ENCODE measurements around the gene CHEK2. TPM values are rescaled to one million over a fixed set of nuclear protein-coding genes. Genes with fewer than 3 reads are reported as not detected.
"Not testable (repeated sequence)": the region's sequence is repeated elsewhere in the genome, so short reads cannot be mapped to it uniquely, and the experiment has no call there.

Gene CHEK2
- total RNA-seq, 1 donor from 2014 or later, result 34.1 TPM

DNA sequence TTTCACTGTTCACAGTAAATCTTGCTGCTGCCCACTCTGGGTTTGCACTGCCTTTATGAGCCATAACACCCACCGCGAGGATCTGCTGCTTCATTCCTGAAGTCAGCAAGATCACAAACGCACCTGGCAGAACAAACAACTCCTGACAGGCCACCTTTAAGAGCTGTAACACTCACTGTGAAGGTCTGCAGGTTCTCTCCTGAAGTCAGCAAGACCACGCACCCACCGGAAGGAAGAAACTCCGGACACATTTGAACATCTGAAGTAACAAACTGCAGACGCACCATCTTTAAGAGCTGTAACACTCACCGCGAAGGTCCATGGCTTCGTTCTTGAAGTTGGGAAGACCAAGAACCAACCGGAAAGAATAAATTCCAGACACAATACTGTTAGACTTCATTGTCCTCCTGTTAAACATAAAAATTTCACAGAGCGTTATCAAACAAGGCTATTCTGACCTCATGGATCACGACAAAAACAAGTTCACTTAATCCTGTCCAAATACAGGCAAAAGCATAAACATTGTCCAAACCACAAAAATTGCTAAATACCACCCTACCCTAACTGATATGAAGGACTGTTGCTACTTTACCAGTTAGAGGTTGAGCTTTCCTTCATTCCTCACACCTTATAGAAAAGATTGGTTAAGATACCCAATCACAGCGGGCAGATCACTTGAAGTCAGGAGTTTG is 27.9 kb upstream of the CHEK2 start:
- TF ChIP-seq CTCF (conservative IDR thresholded peaks at IDR 0.05), result no peak
- DNase-seq (ENCODE audit: extremely low spot score, unreplicated experiment), result no peak
- Mint-ChIP-seq H3K36me3 (peaks cover 7% of the 10 kb centered on the region), H3K9me3 (no peaks in the 10 kb centered on the region), H3K27me3 (no peaks in the 10 kb centered on the region), H3K4me1 (ENCODE audit: unreplicated experiment) (peaks cover 11% of the 10 kb centered on the region), H3K4me3 (no peak overlapping the region), H3K27ac (no peak overlapping the region)

DNA sequence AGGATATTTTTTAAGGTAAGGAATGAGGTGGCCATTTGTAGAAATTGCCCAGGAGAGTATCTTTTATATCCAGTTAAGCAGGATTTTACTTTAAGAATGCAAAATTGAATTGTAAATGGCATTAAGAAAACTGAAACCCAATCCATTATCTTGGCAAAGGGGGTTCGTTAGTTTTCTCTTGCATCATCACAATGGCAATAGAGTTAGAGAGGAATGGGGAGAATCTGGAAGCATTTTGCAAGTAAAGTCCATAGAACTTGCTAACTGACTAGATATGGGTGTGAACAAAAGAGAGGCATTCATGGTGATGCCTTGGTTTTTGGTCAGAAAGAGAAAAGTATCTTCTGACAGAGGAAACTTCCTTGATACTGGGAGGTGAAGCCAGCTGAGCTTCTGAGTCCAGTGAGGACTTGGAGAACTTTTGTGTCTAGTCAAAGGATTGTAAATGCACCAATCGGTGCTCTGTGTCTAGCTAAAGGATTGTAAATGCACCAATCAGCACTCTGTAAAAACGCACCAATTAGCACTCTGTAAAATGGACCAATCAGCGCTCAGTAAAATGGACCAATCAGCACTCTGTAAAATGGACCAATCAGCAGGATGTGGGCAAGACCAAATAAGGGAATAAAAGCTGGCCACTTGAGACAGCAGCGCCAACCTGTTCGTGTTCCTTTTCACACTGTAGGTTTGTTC is 27.2 kb upstream of the CHEK2 start:
- DNase-seq (ENCODE audit: extremely low spot score, unreplicated experiment), result no peak
- H3K9me3 Mint-ChIP-seq, result no peaks in the 10 kb centered on the region
- no peak overlapping the region for H3K27ac Mint-ChIP-seq
- no peaks in the 10 kb centered on the region for H3K27me3 Mint-ChIP-seq
- no peak overlapping the region for H3K4me3 Mint-ChIP-seq
- H3K36me3 Mint-ChIP-seq, result peaks cover 6% of the 10 kb centered on the region
- no peak for TF ChIP-seq CTCF (conservative IDR thresholded peaks at IDR 0.05)
- H3K4me1 Mint-ChIP-seq (ENCODE audit: unreplicated experiment), result peaks cover 9% of the 10 kb centered on the region

DNA sequence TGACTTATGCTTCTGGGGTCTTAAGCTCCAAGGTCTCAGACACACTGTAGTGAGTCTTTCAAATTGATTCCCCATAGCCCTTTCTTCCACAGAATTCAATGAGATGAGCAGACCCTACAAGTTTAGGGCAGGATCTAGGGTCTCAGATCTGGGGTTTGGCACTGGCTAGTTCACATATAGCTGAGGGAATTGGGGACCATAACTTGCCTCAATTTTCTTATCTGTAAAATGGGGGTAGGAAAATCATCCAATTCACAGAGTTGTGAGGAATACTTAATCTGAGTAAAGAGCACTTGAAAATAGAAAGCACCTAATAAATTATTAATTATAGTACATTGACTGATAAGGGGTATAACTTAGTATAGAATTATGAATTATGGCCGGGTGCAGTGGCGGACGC is 25.0 kb upstream of the CHEK2 start:
- H3K27ac Mint-ChIP-seq, result no peak overlapping the region
- H3K4me1 Mint-ChIP-seq (ENCODE audit: unreplicated experiment), result no peaks in the 10 kb centered on the region
- H3K4me3 Mint-ChIP-seq, result no peak overlapping the region
- DNase-seq (ENCODE audit: extremely low spot score, unreplicated experiment), result no peak
- H3K9me3 Mint-ChIP-seq, result no peaks in the 10 kb centered on the region
- H3K27me3 Mint-ChIP-seq, result no peaks in the 10 kb centered on the region
- no peak for TF ChIP-seq CTCF (conservative IDR thresholded peaks at IDR 0.05)
- no peaks in the 10 kb centered on the region for H3K36me3 Mint-ChIP-seq

DNA sequence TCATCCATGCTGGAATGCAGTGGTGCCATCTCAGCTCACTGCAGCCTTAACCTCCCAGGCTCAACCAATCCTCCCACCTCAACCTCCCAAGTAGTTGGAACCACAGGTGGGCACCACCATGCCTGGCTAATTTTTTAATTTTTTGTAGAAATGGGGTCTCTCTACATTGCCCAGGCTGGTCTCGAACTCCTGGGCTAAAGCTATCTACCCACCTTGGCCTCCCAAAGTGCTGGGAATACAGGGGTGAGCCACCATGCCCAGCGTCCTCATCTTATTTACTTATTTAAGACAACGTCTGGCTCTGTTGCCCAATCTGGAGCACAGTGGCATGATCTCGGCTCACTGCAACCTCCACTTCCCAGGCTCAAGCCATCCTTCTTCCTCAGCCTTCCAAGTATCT is 20.4 kb upstream of the CHEK2 start:
- H3K36me3 Mint-ChIP-seq; H3K4me3 Mint-ChIP-seq; H3K27ac Mint-ChIP-seq; H3K27me3 Mint-ChIP-seq; DNase-seq (ENCODE audit: extremely low spot score, unreplicated experiment); H3K9me3 Mint-ChIP-seq: not testable (repeated sequence)
- peaks cover 11% of the 10 kb centered on the region for H3K4me1 Mint-ChIP-seq (ENCODE audit: unreplicated experiment)

DNA sequence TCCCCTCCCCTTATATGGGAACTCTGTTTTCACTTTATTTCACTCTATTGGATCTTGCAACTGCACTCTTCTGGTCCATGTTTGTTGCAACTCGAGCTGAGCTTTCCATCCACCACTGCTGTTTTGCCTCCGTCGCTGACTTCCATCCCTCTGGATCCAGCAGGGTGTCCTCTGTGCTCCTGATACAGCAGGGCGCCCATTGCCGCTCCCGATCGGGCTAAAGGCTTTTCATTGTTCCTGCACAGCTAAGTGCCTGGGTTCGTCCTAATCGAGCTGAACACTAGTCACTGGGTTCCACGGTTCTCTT is 19.8 kb upstream of the CHEK2 start:
- TF ChIP-seq CTCF (conservative IDR thresholded peaks at IDR 0.05), result no peak
- no peak overlapping the region for H3K4me3 Mint-ChIP-seq
- H3K36me3 Mint-ChIP-seq, result no peaks in the 10 kb centered on the region
- H3K9me3 Mint-ChIP-seq, result no peaks in the 10 kb centered on the region
- H3K27me3 Mint-ChIP-seq, result no peaks in the 10 kb centered on the region
- H3K27ac Mint-ChIP-seq, result no peak overlapping the region
- H3K4me1 Mint-ChIP-seq (ENCODE audit: unreplicated experiment), result peaks cover 11% of the 10 kb centered on the region
- no peak for DNase-seq (ENCODE audit: extremely low spot score, unreplicated experiment)

GRCh38 chr22:28759861-28760560 is 18.4 kb upstream of the CHEK2 start:
- Mint-ChIP-seq H3K9me3 (no peaks in the 10 kb centered on the region), H3K4me3 (no peak overlapping the region), H3K27me3 (no peaks in the 10 kb centered on the region), H3K27ac (no peak overlapping the region), H3K36me3 (peaks cover 4% of the 10 kb centered on the region), H3K4me1 (ENCODE audit: unreplicated experiment) (peaks cover 11% of the 10 kb centered on the region)
- DNase-seq (ENCODE audit: extremely low spot score, unreplicated experiment), result no peak
- no peak for TF ChIP-seq CTCF (conservative IDR thresholded peaks at IDR 0.05)

- H3K4me3 Mint-ChIP-seq; DNase-seq (ENCODE audit: extremely low spot score, unreplicated experiment); H3K9me3 Mint-ChIP-seq; H3K27me3 Mint-ChIP-seq; H3K27ac Mint-ChIP-seq; H3K4me1 Mint-ChIP-seq (ENCODE audit: unreplicated experiment): not testable (repeated sequence)
- peaks cover 15% of the 10 kb centered on the region for H3K36me3 Mint-ChIP-seq
Observed at GRCh38 chr22:28754512-28754911, 12.9 kb upstream of the CHEK2 start.

Data from type B pancreatic cell (in vitro differentiated cells).